Measurements from ENCODE around the gene GOLIM4. TPM values are rescaled to one million over a fixed set of nuclear protein-coding genes. Genes with fewer than 3 reads are reported as not detected.
"Not testable (repeated sequence)": the region's sequence is repeated elsewhere in the genome, so short reads cannot be mapped to it uniquely, and the experiment has no call there.

The GOLIM4 gene
- total RNA-seq, 4 donors from 2014 or later, result 9.1 to 29.6 (median 13.8) TPM

- Histone ChIP-seq H3K36me3 (peaks cover 0 to 99% (median 8%) of the 10 kb centered on the region in 3 donors), H3K4me1 (peaks cover 0 to 3% (median 0%) of the 10 kb centered on the region in 3 donors), H3K4me3 (no peak overlapping the region), H3K27ac (no peak overlapping the region), H3K9me3 (no peaks in the 10 kb centered on the region), H3K27me3 (no peaks in the 10 kb centered on the region)
- TF ChIP-seq POLR2A (IDR thresholded peaks at IDR 0.05), result no peak
- no peak for TF ChIP-seq CTCF (IDR thresholded peaks at IDR 0.05)
- intact Hi-C loops (cut with DNase I), result no loop called here
- 35 to 37% methylated on average over 5 of the region's 5 CpGs for WGBS, 2 donors
- no peak for DNase-seq
Measured at GRCh38 chr3:168024537-168024941, 71.2 kb downstream of the GOLIM4 start.

- TF ChIP-seq CTCF (IDR thresholded peaks at IDR 0.05), result no peak
- TF ChIP-seq POLR2A (IDR thresholded peaks at IDR 0.05), result no peak
- no peak overlapping the region for H3K27ac ChIP-seq
- H3K36me3 ChIP-seq, result peaks cover 0 to 94% (median 8%) of the 10 kb centered on the region in 3 donors
- intact Hi-C loops (cut with DNase I), result no loop called here
- H3K4me3 ChIP-seq, result no peak overlapping the region
- peaks cover 0 to 3% (median 0%) of the 10 kb centered on the region in 3 donors for H3K4me1 ChIP-seq
- DNase-seq, result no peak
- H3K9me3 ChIP-seq, result no peaks in the 10 kb centered on the region
- 87 to 89% methylated on average over 7 of the region's 7 CpGs for WGBS, 2 donors
- no peaks in the 10 kb centered on the region for H3K27me3 ChIP-seq
Measured at GRCh38 chr3:168021737-168022450, 73.8 kb downstream of the GOLIM4 start.

GRCh38 chr3:168011280-168011679 is 84.4 kb downstream of the GOLIM4 start:
- H3K27me3 ChIP-seq; H3K9me3 ChIP-seq; H3K4me3 ChIP-seq; intact Hi-C loops (cut with DNase I); H3K4me1 ChIP-seq; DNase-seq; H3K27ac ChIP-seq: not testable (repeated sequence)
- 97 to 100% methylated on average over 4 to 6 of the region's 17 CpGs for WGBS, 2 donors
- peaks cover 0 to 19% (median 5%) of the 10 kb centered on the region in 3 donors for H3K36me3 ChIP-seq

GRCh38 chr3:168006584-168006983 is 89.1 kb downstream of the GOLIM4 start:
- H3K36me3 ChIP-seq, result peaks cover 0 to 19% (median 5%) of the 10 kb centered on the region in 3 donors
- intact Hi-C loops (cut with DNase I), result no loop called here
- no peak for DNase-seq
- H3K4me3 ChIP-seq, result no peak overlapping the region
- H3K27me3 ChIP-seq, result no peaks in the 10 kb centered on the region
- H3K9me3 ChIP-seq, result peaks cover 0 to 8% (median 0%) of the 10 kb centered on the region in 3 donors
- WGBS, 2 donors, result 83% methylated on average over 2 of the region's 2 CpGs
- no peak for TF ChIP-seq POLR2A (IDR thresholded peaks at IDR 0.05)
- no peak for TF ChIP-seq CTCF (IDR thresholded peaks at IDR 0.05)
- peaks cover 0 to 7% (median 0%) of the 10 kb centered on the region in 3 donors for H3K4me1 ChIP-seq
- H3K27ac ChIP-seq, result no peak overlapping the region

GRCh38 chr3:168003911-168004310 is 91.8 kb downstream of the GOLIM4 start:
- no peak overlapping the region for H3K27ac ChIP-seq
- no peaks in the 10 kb centered on the region for H3K27me3 ChIP-seq
- no peak for TF ChIP-seq POLR2A (IDR thresholded peaks at IDR 0.05)
- TF ChIP-seq CTCF (IDR thresholded peaks at IDR 0.05), result no peak
- WGBS, 2 donors, result 57 to 61% methylated on average over 4 of the region's 4 CpGs
- no peak for DNase-seq
- no peaks in the 10 kb centered on the region for H3K36me3 ChIP-seq
- no peak overlapping the region for H3K4me3 ChIP-seq
- peaks cover 0 to 8% (median 0%) of the 10 kb centered on the region in 3 donors for H3K9me3 ChIP-seq
- H3K4me1 ChIP-seq, result peaks cover 0 to 7% (median 0%) of the 10 kb centered on the region in 3 donors
- intact Hi-C loops (cut with DNase I), result no loop called here

All from esophagus squamous epithelium (tissue), 5 donors.